K562 (cell line): ENCODE results near the gene RNF17. TPM values are rescaled to one million over a fixed set of nuclear protein-coding genes. Genes with fewer than 3 reads are reported as not detected.

Source experiments
- ATAC-seq: fragments of 200-7000 bp; cut with Tn5 transposase; 3 replicates; pipeline ENCODE4 v1.9.1; 2020; ENCODE audit warnings: moderate library complexity
- BruUV-seq: library from RNA; stranded (reverse); fragments of 400-500 nt; replicated peaks from 2 replicates; lab custom pipeline; 2021; lab: Mats Ljungman, UMichigan
- CTCF ChIA-PET: fragments of 300-600 bp; formaldehyde crosslinking; extraction: SDS; loops from one replicate; lab custom pipeline; 2021; ENCODE audit warnings: low intra/inter-chr PET ratio; lab: Yijun Ruan, JAX
- POLR2A ChIA-PET: fragments of 300-600, 350-650 bp; sonication (Branson Sonifier 250); formaldehyde crosslinking; extraction: SDS; loops from one replicate; lab custom pipeline; 2021; ENCODE audit warnings: antibody characterized with exemption, inconsistent platforms; lab: Yijun Ruan, JAX
- DNase-seq, 4 experiments: peaks; one replicate each; pipeline versions ENCODE4 v3.0.0 to v3.0.0-alpha.2; 2011 to 2018; ENCODE audit warnings: low spot score in 3 of 4, mixed read lengths in 3 of 4; ENCODE audit errors: extremely low read depth in 1 of 4
- FAIRE-seq: peaks from 2 replicates; lab custom pipeline; 2011; peaks lifted over from hg19 to GRCh38; lab: Jason Lieb, UNC
- H2AFZ ChIP-seq: 2 replicates; pipeline ENCODE4 v1.6.0; 2011; ENCODE audit warnings: low read depth, low read length, control low read depth, inconsistent platforms
- H3K27ac ChIP-seq: fragments of 200-600 bp; 3 replicates; pipeline ENCODE4 v1.8.0; 2011; ENCODE audit warnings: low read depth, mild to moderate bottlenecking, control low read depth, inconsistent platforms, low read length, moderate library complexity, mixed read lengths; ENCODE audit errors: extremely low read depth
- H3K27me3 ChIP-seq, 2 experiments: fragments of 300-600 bp in 1 of 2; 2 replicates in 1 of 2; 3 replicates in 1 of 2; pipeline versions ENCODE4 v1.6.0 to v1.8.0; 2011; ENCODE audit warnings: inconsistent platforms in 2 of 2, low read length in 2 of 2, mild to moderate bottlenecking in 1 of 2, mixed read lengths in 1 of 2, moderate library complexity in 1 of 2; ENCODE audit not compliant: control insufficient read depth in 2 of 2, insufficient read depth in 2 of 2
- H3K36me3 ChIP-seq: fragments of 300-600 bp; 3 replicates; pipeline ENCODE4 v1.8.0; 2011; ENCODE audit warnings: mild to moderate bottlenecking, low read length, inconsistent platforms; ENCODE audit not compliant: control insufficient read depth, insufficient read depth
- H3K4me1 ChIP-seq, 2 experiments: fragments of 200-600 bp in 1 of 2; replicated peaks in 1 of 2; 2 replicates in 1 of 2; 3 replicates in 1 of 2; pipeline versions ENCODE4 v1.5.1 to v1.8.0; 2011; ENCODE audit warnings: inconsistent platforms in 2 of 2, low read length in 2 of 2, mild to moderate bottlenecking in 1 of 2, mixed read lengths in 1 of 2, moderate library complexity in 1 of 2; ENCODE audit not compliant: control insufficient read depth in 2 of 2, insufficient read depth in 2 of 2
- H3K4me2 ChIP-seq: 2 replicates; pipeline ENCODE4 v1.6.1; 2011; ENCODE audit warnings: low read length, control low read depth, inconsistent platforms, mixed read lengths; ENCODE audit not compliant: insufficient read depth
- H3K4me3 ChIP-seq: fragments of 200-600 bp; sonication (generic), shearing (Covaris generic); 2 replicates; pipeline ENCODE4 v1.5.1; 2016; ENCODE audit warnings: control low read depth, inconsistent platforms
- H3K79me2 ChIP-seq: fragments of 200-600 bp; 3 replicates; pipeline ENCODE4 v1.8.0; 2011; ENCODE audit warnings: low read length, inconsistent platforms; ENCODE audit not compliant: control insufficient read depth, insufficient read depth
- H3K9ac ChIP-seq, 2 experiments: 2 replicates each; pipeline versions ENCODE4 v1.6.0 to v1.6.1; 2011; ENCODE audit warnings: low read depth in 2 of 2, low read length in 2 of 2, control low read depth in 1 of 2, inconsistent platforms in 1 of 2, mild to moderate bottlenecking in 1 of 2, mixed read lengths in 1 of 2; ENCODE audit not compliant: insufficient read depth in 1 of 2
- H3K9me1 ChIP-seq: one replicate; pipeline ENCODE4 v1.6.0; 2011; ENCODE audit warnings: inconsistent platforms, mild to moderate bottlenecking, low read length, moderate library complexity; ENCODE audit not compliant: control insufficient read depth, insufficient read depth
- H3K9me3 ChIP-seq: replicated peaks from 2 replicates; pipeline ENCODE4 v1.5.1; 2011; ENCODE audit warnings: low read depth, low read length, inconsistent platforms; ENCODE audit not compliant: control insufficient read depth, insufficient read depth
- H4K20me1 ChIP-seq: replicated peaks from 2 replicates; pipeline ENCODE4 v1.6.1; 2011; ENCODE audit warnings: low read length, inconsistent platforms, mixed read lengths; ENCODE audit not compliant: control insufficient read depth, insufficient read depth
- CXXC5 ChIP-seq: fragments of 250-450 bp; sonication (Bioruptor Pico); IDR thresholded peaks from 2 replicates; pipeline ENCODE4 v1.8.0; 2022; ENCODE audit warnings: inconsistent platforms, mild to moderate bottlenecking, moderate library complexity
- MNT ChIP-seq, 2 experiments: fragments of 450-650 bp; conservative IDR thresholded peaks; 2 replicates each; pipeline ENCODE4 v1.6.1; 2017; ENCODE audit warnings: mild to moderate bottlenecking in 2 of 2, moderate library complexity in 2 of 2
- MXI1 ChIP-seq: IDR thresholded peaks from 2 replicates; pipeline ENCODE4 v1.6.1; 2011; ENCODE audit warnings: low read depth, mild to moderate bottlenecking, improper control_type of control experiment, low read length
- WGBS: fragments of 100-300 bp; shearing (Covaris generic); methylation state at CpG from one replicate; pipeline ENCODE4 v1.1.6; 2016; ENCODE audit warnings: low coverage, mixed read lengths; ENCODE audit not compliant: insufficient coverage; ENCODE audit errors: missing lambda C conversion rate; 5-methylcytosine and 5-hydroxymethylcytosine counted together
- in situ Hi-C: fragments of 300-500 bp; cut with MboI; formaldehyde crosslinking; loops from 4 replicates; pipeline ENCODE4 v1.15.0; 2018; ENCODE audit warnings: inconsistent platforms, mixed read lengths
- intact Hi-C: fragments of 100-400 bp; cut with micrococcal nuclease; formaldehyde crosslinking; loops from 2 replicates; pipeline ENCODE4 v1.14.2; 2022
- polyA plus RNA-seq, 8 experiments: library from polyadenylated mRNA; depleted of rRNA in 4 of 8; stranded (reverse) in 5 of 8; unstranded in 3 of 8; fragments of >200 nt; fragmentation: Nextera tagmentation in 2 of 8; fragmentation: Illumina TruSeq in 1 of 8; extraction: Ambion mirVana in 2 of 8; extraction: Trizol in 1 of 8; gene quantifications; 2 replicates each; pipeline versions ENCODE4 v1.2.1 to v1.2.3, GENCODE V29; 2011 to 2014; ENCODE audit warnings: inconsistent platforms in 1 of 8, missing spikeins in 1 of 8
- total RNA-seq, 7 experiments: library from RNA; depleted of rRNA in 6 of 7; stranded (reverse); fragments of >200 nt in 6 of 7; fragmentation: Illumina TruSeq in 2 of 7; extraction: Trizol in 2 of 7; gene quantifications; 2 replicates each; pipeline versions ENCODE4 v1.2.1 to v1.2.3, GENCODE V29; 2011 to 2021; ENCODE audit warnings: low replicate concordance in 1 of 7

The RNF17 gene
- total and polyA plus RNA-seq, 9 of the 15 experiments (the other 6 are each of a cell fraction or from before 2014, with no cell fraction given): 0.11 to 0.90 (median 0.58) TPM

GRCh38 chr13:24921881-24922280, 157.9 kb downstream of the RNF17 start:
- Histone ChIP-seq H3K36me3 (peaks cover 8% of the 10 kb centered on the region; the same call in 2 of the 3 replicates), H3K9me1 (no peaks in the 10 kb centered on the region), H3K27me3 (no peaks in the 10 kb centered on the region), H2AFZ (no peak overlapping the region), H3K4me3 (peak overlapping the region; percentile 75), H3K79me2 (peaks cover 57% of the 10 kb centered on the region), H3K4me1 (no peaks in the 10 kb centered on the region; a peak in 3 of 5 replicates), H3K4me2 (peak overlapping the region; percentile 83), H4K20me1 (no peaks in the 10 kb centered on the region), H3K27ac (peak overlapping the region; percentile 98), H3K9ac (peak overlapping the region; percentile 93 to 97), H3K9me3 (no peaks in the 10 kb centered on the region)
- intact Hi-C loops (no loop called here), in situ Hi-C loops (no loop called here)
- no peak for DNase-seq
- no peak for ATAC-seq
- TF ChIP-seq MNT (conservative IDR thresholded peaks at IDR 0.05) (peak; percentile 30 to 54; a peak in 3 of 4 replicates), CXXC5 (no peak), MXI1 (0 out of 2 replicates have a peak, but pooled peaks have one; percentile 30)
- 0% methylated on average over 5 of the region's 5 CpGs for WGBS
- FAIRE-seq: no peak
- BruUV-seq: no TSS peak
- ChIA-PET CTCF (no interaction called here), POLR2A (interaction anchor here (0.9 to 1.4 kb wide), 5 partner anchors 9 to 17 kb away, joined by 3 to 8 read pairs (median 4); no protein-coding TSS in a partner anchor)
